Suppressor macrophage (primary cell): Measurements from ENCODE around the gene GRB10.

Experiments used
- DNase-seq, 4 experiments: peaks; one replicate each; pipeline ENCODE4 v3.0.0-alpha.2; 2020 to 2022

GRB10 gene

GRCh38 chr7:50652400-50653125, 130.1 kb downstream of the GRB10 start:
- DNase-seq = no peak

- DNase-seq = peak in 3 of 4 experiments; percentile 39 to 59 (median 50)
Measured at GRCh38 chr7:50651271-50651989, 131.3 kb downstream of the GRB10 start.

GRCh38 chr7:50650057-50650664, 132.5 kb downstream of the GRB10 start:
- DNase-seq = no peak

GRCh38 chr7:50649259-50649885, 133.3 kb downstream of the GRB10 start:
- no peak for DNase-seq

- DNase-seq = no peak
Measured at GRCh38 chr7:50648570-50649169, 134.0 kb downstream of the GRB10 start.

- no peak for DNase-seq
Measured at GRCh38 chr7:50648076-50648475, 134.6 kb downstream of the GRB10 start.

- DNase-seq = no peak
Measured at GRCh38 chr7:50647286-50647980, 135.3 kb downstream of the GRB10 start.

- no peak for DNase-seq
Measured at GRCh38 chr7:50646069-50646468, 136.6 kb downstream of the GRB10 start.

- no peak for DNase-seq
Measured at GRCh38 chr7:50645186-50645585, 137.5 kb downstream of the GRB10 start.

- no peak for DNase-seq
Measured at GRCh38 chr7:50644586-50644985, 138.1 kb downstream of the GRB10 start.

- no peak for DNase-seq
Measured at GRCh38 chr7:50644114-50644513, 138.6 kb downstream of the GRB10 start.

- DNase-seq = peak in 2 of 4 experiments; percentile 14 to 26
Measured at GRCh38 chr7:50641442-50642405, 141.0 kb downstream of the GRB10 start.

GRCh38 chr7:50640779-50641178, 141.9 kb downstream of the GRB10 start:
- DNase-seq = no peak

GRCh38 chr7:50640256-50640655, 142.4 kb downstream of the GRB10 start:
- DNase-seq = no peak

- no peak for DNase-seq
Measured at GRCh38 chr7:50637725-50638643, 144.7 kb downstream of the GRB10 start.

GRCh38 chr7:50634378-50634777, 148.3 kb downstream of the GRB10 start:
- no peak for DNase-seq

GRCh38 chr7:50633414-50633710, 149.3 kb downstream of the GRB10 start:
- DNase-seq = no peak

- DNase-seq = peak; percentile 64 to 76 (median 70)
Measured at GRCh38 chr7:50632561-50633413, 149.9 kb downstream of the GRB10 start.

GRCh38 chr7:50631639-50632038, 151.1 kb downstream of the GRB10 start:
- no peak for DNase-seq
